ENCODE data around the gene EFNA3. TPM values are rescaled to one million over a fixed set of nuclear protein-coding genes. Genes with fewer than 3 reads are reported as not detected.
"Not testable (repeated sequence)": the region's sequence is repeated elsewhere in the genome, so short reads cannot be mapped to it uniquely, and the experiment has no call there.

Gene EFNA3
- total and polyA plus RNA-seq, 8 donors = 0.52 to 1.2 (median 0.72) TPM

GRCh38 chr1:155117610-155118009 is 39.0 kb downstream of the EFNA3 start:
- H3K36me3 ChIP-seq = no peaks in the 10 kb centered on the region
- WGBS, 2 donors = 64 to 66% methylated on average over 4 of the region's 4 CpGs
- H3K4me3 ChIP-seq = no peak overlapping the region
- no peaks in the 10 kb centered on the region for H3K4me1 ChIP-seq
- ATAC-seq = no peak
- FAIRE-seq = no peak
- DNase-seq = no peak
- no peaks in the 10 kb centered on the region for H3K9me3 ChIP-seq
- no peaks in the 10 kb centered on the region for H3K27me3 ChIP-seq
- intact Hi-C loops (cut with DNase I) = no loop called here
- no peak overlapping the region for H3K27ac ChIP-seq
- TF ChIP-seq CTCF (IDR thresholded peaks at IDR 0.05) = no peak

- H3K27ac ChIP-seq; FAIRE-seq; H3K9me3 ChIP-seq; DNase-seq; H3K4me1 ChIP-seq; H3K36me3 ChIP-seq; intact Hi-C loops (cut with DNase I); H3K27me3 ChIP-seq; ATAC-seq; H3K4me3 ChIP-seq: not testable (repeated sequence)
- 81 to 87% methylated on average over 7 of the region's 7 CpGs for WGBS, 2 donors
Observed at GRCh38 chr1:155118090-155118489, 39.5 kb downstream of the EFNA3 start.

- Histone ChIP-seq H3K4me1 (no peaks in the 10 kb centered on the region), H3K27ac (no peak overlapping the region), H3K27me3 (no peaks in the 10 kb centered on the region), H3K36me3 (no peaks in the 10 kb centered on the region), H3K9me3 (no peaks in the 10 kb centered on the region), H3K4me3 (no peak overlapping the region)
- ATAC-seq (no peak), DNase-seq (no peak), FAIRE-seq (no peak)
- TF ChIP-seq CTCF (IDR thresholded peaks at IDR 0.05) = no peak
- 32 to 57% methylated on average over 6 of the region's 6 CpGs for WGBS, 2 donors
- intact Hi-C loops (cut with DNase I) = no loop called here
Observed at GRCh38 chr1:155120253-155120652, 41.6 kb downstream of the EFNA3 start.

- 66 to 87% methylated on average over 2 of the region's 2 CpGs for WGBS, 2 donors
- H3K27ac ChIP-seq = no peak overlapping the region
- H3K4me3 ChIP-seq = no peak overlapping the region
- intact Hi-C loops (cut with DNase I) = no loop called here
- FAIRE-seq = no peak
- no peak for DNase-seq
- H3K36me3 ChIP-seq = no peaks in the 10 kb centered on the region
- no peak for ATAC-seq
- TF ChIP-seq CTCF (IDR thresholded peaks at IDR 0.05) = no peak
- no peaks in the 10 kb centered on the region for H3K4me1 ChIP-seq
- H3K27me3 ChIP-seq = no peaks in the 10 kb centered on the region
- no peaks in the 10 kb centered on the region for H3K9me3 ChIP-seq
Observed at GRCh38 chr1:155121249-155121648, 42.6 kb downstream of the EFNA3 start.

DNA sequence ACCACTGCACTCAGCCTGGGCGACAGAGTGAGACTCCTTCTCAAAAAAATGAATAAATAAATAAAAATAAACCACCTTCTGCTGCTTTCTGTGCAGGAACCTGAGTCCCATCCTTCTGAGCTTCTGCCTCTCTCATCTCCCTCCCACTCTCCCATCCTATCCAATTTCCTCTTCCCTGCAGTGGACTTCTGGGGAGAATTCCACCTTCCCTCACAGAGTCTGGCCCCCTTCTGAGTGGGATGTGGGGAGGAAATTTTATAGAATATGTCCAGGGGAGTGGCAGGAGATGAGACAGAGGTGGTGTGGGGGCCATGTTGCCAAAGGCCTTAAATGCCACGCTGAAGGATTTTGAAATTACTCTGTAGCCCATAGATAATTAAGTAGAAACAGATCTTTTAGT is 43.7 kb downstream of the EFNA3 start:
- no peak for FAIRE-seq
- no peaks in the 10 kb centered on the region for H3K4me1 ChIP-seq
- intact Hi-C loops (cut with DNase I) = no loop called here
- no peaks in the 10 kb centered on the region for H3K27me3 ChIP-seq
- no peak overlapping the region for H3K27ac ChIP-seq
- no peak for ATAC-seq
- no peak for DNase-seq
- 67 to 81% methylated on average over 2 of the region's 2 CpGs for WGBS, 2 donors
- H3K4me3 ChIP-seq = no peak overlapping the region
- no peaks in the 10 kb centered on the region for H3K9me3 ChIP-seq
- H3K36me3 ChIP-seq = no peaks in the 10 kb centered on the region
- no peak for TF ChIP-seq CTCF (IDR thresholded peaks at IDR 0.05)

- DNase-seq = no peak
- no peak for FAIRE-seq
- Histone ChIP-seq H3K4me1 (no peaks in the 10 kb centered on the region), H3K27ac (no peak overlapping the region), H3K9me3 (no peaks in the 10 kb centered on the region), H3K4me3 (no peak overlapping the region), H3K36me3 (no peaks in the 10 kb centered on the region), H3K27me3 (no peaks in the 10 kb centered on the region)
- intact Hi-C loops (cut with DNase I) = no loop called here
- 81 to 82% methylated on average over 4 of the region's 4 CpGs for WGBS, 2 donors
- no peak for ATAC-seq
- TF ChIP-seq CTCF (IDR thresholded peaks at IDR 0.05) = no peak
Observed at GRCh38 chr1:155123801-155124200, 45.2 kb downstream of the EFNA3 start.
